HT-29 (cell line): ENCODE measurements around the gene AVPR1B. TPM values are rescaled to one million over a fixed set of nuclear protein-coding genes. Genes with fewer than 3 reads are reported as not detected.

Experiments
- small RNA-seq: library from RNA; depleted of rRNA; stranded (forward); fragments of <200 nt; gene quantifications from one replicate; pipeline ENCODE3, GENCODE V24; 2014
- total RNA-seq: library from RNA; depleted of rRNA; stranded (reverse); fragments of >200 nt; shearing (Covaris generic); gene quantifications from 2 replicates; pipeline ENCODE4 v1.2.3, GENCODE V29; 2014; rRNA removed

Gene AVPR1B
- total RNA-seq, 1 experiment from 2014 or later: not detected

Small RNAs within 50 kb of the gene (small RNA-seq; reads per million reads assigned to genes)
- gene RF00271: 0.36 reads per million

Other genes with a start within 250 kb of the AVPR1B start
- 0.37 and 0.43 TPM in 2 replicates for gene SLC26A9, start 173.9 kb downstream of the AVPR1B start, total RNA-seq
- 9.0 and 10.5 TPM in 2 replicates for gene RAB7B, start 114.0 kb downstream of the AVPR1B start, total RNA-seq
- gene CTSE, start 93.5 kb downstream of the AVPR1B start, total RNA-seq: 6.6 and 9.1 TPM in 2 replicates
- not detected in 2 replicates for gene RHEX, start 64.2 kb downstream of the AVPR1B start, total RNA-seq
- gene FAM72A, start 85.5 kb upstream of the AVPR1B start, total RNA-seq: 3.8 and 10.9 TPM in 2 replicates
- 37.9 and 40.3 TPM in 2 replicates for gene SRGAP2, start 86.2 kb upstream of the AVPR1B start, total RNA-seq